Activated CD8-positive, alpha-beta memory T cell treated with anti-CD3 and anti-CD28 coated beads, Interleukin-2, amount 50 U/mL, for 1 hour (primary cell): ENCODE results near the gene HLTF.
"Not testable (repeated sequence)": the region's sequence is repeated elsewhere in the genome, so short reads cannot be mapped to it uniquely, and the experiment has no call there.

Experiments used
- DNase-seq: peaks from one replicate; pipeline ENCODE4 v3.0.0-alpha.2; 2020; ENCODE audit errors: extremely low read depth

The HLTF gene

GRCh38 chr3:148991219-148992026 is 94.9 kb downstream of the HLTF start, which contains the start of gene GYG1:
Gene GYG1, plus strand, starts transcription at chr3:148991540. Its CDS starts 101 bp downstream, at chr3:148991641.
- peak; percentile 55 for DNase-seq

GRCh38 chr3:148990236-148990635 is 96.1 kb downstream of the HLTF start:
- no peak for DNase-seq

- DNase-seq: not testable (repeated sequence)
Measured at GRCh38 chr3:148987551-148987950, 98.8 kb downstream of the HLTF start.

- no peak for DNase-seq
Measured at GRCh38 chr3:148981273-148981672, 105.1 kb downstream of the HLTF start.
